ENCODE measurements around the gene GPANK1.

The GPANK1 gene

DNA sequence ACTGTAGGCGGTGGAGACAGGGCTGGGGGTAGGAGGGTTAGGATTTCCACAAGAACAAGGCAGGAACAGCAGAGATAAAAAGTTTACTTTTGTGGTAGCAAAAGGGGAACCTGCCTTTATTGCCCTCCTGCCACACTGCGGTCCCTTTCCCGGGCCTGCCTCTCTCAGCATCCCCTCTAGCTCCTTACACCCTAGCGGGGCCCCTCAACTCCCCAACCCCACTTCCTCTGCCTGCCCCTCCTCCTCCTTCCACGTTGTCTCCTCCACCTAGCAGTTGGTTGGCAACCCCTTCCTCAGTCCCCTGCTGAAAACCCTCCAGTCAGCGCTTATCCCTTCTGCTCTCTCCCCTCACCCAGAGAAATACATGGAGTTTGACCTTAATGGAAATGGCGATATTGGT is 49.0 kb downstream of the GPANK1 start:
- DNase-seq: no peak

DNA sequence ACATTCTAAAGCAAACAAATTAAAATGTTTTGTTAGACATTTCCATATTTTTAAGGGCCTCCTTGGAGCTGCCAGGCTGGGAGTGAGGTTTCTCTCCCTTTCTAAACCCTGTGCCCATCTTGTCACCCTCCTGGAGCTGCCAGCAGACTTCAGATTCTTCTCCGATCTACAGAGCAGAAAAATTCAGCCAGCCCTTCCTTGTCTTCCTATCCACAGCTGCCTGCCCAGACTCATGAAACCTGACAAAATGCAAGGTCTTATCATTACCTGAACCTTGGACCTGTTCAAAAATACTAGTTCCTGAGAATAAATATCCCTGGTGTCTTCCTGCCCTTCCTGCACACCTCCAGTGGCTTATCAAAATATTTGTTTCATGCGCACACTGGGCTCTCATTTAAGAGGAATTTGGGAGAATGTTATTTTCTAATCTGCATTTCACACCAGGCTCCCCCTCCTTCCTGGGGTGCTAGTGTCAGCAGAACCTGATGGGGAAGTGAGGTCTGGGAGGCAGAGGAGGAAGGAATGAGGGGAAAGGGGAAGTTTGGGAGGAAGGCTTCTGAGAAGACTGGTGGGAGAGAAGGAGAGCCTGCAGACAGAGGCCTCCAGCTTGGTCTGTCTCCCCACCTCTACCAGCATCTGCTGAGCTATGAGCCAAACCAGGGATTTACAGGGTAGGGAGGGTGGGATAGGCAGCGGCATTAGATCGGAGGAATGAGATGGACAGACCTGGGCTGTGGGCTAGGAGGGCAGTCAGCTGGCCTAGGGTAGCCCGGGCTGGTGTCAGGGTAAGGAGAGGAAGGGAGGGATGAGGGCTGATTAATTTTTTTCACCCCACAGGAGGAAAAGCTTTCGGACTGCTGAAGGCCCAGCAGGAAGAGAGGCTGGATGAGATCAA is 49.9 kb downstream of the GPANK1 start, which contains the start of gene AIF1:
Gene AIF1, plus strand, starts transcription at position 551 of the 895 bp plus-strand sequence. Its CDS starts 96 bp downstream, at position 647.
- no peak for DNase-seq

DNA sequence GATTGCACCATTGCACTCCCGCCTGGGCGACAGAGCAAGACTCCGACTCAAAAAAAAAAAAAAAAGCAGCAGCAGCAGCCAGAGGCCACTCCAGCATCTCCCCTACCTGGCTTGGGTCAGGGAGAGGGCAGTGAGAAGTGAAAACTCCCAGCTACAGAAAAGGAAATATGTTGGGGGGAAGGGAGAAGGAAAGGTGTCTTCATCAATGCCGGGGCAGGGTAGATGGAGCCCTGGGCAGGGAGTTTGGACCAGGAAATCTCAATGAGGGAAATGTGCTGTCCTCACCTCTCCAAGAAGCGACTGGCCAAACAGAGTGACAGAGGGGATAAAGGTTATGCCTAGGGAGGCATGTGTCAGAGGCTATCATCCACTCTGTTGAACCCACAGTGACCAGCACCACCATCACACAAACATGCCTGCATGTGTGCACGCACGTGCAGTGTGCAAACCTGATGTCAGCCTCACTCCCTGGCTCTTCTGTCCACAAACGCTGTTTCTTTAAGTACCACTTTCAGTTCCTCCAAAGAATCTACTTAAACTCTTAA is 50.6 kb downstream of the GPANK1 start:
- DNase-seq: no peak

Measured in fibroblast of skin of back (primary cell).